NCI-H526 treated with DMSO at 0.1 percent for 48 hours (cell line): ENCODE data around the gene TIGAR.

Experiments used
- DNase-seq: peaks from one replicate; lab custom pipeline; 2025; lab: John Stamatoyannopoulos, UW

The TIGAR gene, protein sequence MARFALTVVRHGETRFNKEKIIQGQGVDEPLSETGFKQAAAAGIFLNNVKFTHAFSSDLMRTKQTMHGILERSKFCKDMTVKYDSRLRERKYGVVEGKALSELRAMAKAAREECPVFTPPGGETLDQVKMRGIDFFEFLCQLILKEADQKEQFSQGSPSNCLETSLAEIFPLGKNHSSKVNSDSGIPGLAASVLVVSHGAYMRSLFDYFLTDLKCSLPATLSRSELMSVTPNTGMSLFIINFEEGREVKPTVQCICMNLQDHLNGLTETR

DNA sequence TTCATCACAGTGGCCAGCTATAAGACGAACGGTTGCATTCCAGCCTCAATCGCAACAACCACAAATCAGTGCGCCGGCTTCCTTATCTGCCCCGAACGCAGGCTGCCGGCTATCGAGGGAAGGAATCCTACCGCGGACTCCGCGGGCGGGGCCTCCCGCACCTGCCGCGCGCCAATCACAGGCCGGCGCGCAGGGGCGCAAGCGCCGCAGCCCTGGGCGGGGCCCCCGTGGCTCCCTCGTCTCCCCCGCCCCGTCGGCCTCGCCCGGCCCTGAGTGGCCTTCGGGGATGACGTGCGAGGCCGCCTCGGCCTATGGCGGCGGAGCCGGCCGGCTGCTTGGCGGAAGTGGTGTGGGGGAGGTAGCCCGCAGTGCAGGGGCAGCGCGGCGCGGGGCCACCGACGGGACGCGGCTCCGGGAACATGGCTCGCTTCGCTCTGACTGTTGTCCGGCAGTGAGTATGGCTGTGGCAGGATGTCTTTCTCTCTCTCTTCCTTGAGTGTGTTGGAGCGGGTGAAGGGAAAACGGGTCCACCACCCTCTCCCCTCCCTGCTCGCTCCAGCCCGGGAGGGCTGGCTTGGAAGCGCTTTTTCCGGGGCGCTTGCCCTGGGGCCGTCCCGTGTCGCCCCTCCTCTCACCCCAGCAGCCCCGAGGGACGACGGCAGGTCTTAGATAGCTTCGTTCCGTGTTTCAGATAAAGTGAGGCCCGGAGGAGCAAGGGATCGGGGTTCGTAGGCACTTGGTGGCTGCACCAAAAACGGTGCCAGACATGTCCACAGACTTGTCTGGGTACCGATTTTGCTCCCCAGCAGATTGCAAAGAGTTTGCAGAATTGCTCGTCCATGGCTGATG, at the start of gene TIGAR:
Gene TIGAR (plus strand): TSS at position 361 of the 849 bp plus-strand sequence. CDS start 59 bp downstream, at position 420.
- peak; percentile 80 for DNase-seq

DNA sequence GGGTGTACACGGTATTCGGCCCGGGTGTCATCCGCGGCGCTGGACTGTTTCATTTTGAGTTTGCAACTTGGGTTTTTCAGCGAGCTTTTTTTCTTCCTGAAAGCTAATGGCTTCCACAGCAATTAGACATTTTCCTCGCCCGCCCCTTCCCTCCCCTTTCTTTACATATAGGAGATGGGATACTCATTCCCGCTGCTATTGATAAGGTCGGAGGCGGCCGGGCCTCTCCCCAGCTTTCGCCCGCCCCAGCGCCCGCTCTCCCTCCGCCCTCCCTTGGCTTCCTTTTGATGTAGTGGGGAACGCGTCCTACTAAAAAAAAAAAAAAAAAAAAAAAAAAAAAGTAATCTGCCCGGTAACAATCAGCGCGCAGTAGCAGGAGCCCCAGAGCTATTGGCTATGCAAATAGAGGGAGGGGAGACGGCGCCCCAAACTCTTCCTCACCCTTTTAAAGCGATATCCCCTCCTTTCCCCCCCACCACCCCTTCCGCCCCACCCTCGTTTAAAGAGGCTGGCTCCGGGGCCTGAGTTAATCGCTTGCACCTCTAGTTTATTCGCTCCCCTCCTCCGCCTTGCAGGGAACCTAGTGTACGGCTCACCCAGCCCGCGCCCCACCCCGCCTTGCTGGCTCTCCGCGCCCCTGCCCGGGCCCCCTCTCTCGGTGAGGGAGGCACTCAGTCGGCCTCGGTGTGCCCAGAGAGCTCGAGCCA, 49.1 kb upstream of the TIGAR start:
- DNase-seq: no peak

GRCh38 chr12:4272424-4273272, 48.4 kb upstream of the TIGAR start:
- DNase-seq: no peak

DNA sequence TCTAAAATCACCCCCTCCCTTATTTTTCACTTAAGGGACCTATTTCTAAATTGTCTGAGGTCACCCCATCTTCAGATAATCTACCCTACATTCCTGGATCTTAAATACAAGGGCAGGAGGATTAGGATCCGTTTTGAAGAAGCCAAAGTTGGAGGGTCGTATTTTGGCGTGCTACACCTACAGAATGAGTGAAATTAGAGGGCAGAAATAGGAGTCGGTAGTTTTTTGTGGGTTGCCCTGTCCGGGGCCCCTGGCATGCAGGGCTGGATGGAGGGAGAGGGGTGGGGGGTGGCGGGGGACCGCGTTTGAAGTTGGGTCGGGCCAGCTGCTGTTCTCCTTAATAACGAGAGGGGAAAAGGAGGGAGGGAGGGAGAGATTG, 47.8 kb upstream of the TIGAR start:
- DNase-seq: no peak

DNA sequence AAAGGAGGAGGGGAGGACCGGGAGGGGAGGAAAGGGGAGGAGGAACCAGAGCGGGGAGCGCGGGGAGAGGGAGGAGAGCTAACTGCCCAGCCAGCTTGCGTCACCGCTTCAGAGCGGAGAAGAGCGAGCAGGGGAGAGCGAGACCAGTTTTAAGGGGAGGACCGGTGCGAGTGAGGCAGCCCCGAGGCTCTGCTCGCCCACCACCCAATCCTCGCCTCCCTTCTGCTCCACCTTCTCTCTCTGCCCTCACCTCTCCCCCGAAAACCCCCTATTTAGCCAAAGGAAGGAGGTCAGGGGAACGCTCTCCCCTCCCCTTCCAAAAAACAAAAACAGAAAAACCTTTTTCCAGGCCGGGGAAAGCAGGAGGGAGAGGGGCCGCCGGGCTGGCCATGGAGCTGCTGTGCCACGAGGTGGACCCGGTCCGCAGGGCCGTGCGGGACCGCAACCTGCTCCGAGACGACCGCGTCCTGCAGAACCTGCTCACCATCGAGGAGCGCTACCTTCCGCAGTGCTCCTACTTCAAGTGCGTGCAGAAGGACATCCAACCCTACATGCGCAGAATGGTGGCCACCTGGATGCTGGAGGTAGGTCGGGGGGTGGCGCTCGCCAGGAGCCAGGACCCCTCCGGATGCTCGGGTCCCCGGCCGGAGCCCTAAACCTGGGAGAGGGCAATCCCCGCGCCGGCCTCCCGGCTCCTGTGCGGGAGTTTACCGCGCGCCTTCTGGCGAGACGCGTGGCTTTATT, 47.2 kb upstream of the TIGAR start, which contains the start of gene CCND2:
Gene CCND2 (plus strand): TSS at position 111 of the 744 bp plus-strand sequence. CDS start 279 bp downstream, at position 390.
- no peak for DNase-seq

DNA sequence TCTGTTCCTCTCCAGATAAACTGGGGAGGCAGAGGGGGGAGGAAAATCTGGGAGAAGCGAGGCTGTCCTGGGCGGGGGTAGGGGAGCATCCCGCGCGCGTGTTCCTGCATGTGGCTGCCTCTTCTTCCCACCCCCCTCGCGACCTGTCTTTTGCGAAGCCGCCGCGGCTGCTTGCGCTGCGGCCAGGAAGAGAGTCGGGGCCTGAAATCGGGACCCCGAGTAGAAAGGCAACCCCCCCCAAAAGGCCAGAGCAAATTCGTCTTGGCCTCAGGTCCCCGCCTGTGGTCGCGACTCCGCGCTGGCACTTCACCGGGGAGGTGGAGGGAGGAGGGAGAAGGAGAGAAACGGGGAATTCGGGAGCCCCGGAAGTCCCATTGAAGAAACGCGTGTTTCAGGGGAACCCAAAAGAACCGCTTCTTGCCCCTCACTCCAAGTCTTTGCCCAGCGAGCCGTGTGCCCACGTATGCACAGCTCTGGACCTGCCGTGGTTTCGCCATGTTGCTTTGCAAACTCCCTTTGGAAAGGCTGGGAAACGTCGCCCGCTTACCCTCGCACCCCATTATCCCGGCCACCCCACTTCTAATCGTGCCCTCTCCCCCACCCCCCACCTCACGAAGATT, 46.5 kb upstream of the TIGAR start:
- DNase-seq: no peak

DNA sequence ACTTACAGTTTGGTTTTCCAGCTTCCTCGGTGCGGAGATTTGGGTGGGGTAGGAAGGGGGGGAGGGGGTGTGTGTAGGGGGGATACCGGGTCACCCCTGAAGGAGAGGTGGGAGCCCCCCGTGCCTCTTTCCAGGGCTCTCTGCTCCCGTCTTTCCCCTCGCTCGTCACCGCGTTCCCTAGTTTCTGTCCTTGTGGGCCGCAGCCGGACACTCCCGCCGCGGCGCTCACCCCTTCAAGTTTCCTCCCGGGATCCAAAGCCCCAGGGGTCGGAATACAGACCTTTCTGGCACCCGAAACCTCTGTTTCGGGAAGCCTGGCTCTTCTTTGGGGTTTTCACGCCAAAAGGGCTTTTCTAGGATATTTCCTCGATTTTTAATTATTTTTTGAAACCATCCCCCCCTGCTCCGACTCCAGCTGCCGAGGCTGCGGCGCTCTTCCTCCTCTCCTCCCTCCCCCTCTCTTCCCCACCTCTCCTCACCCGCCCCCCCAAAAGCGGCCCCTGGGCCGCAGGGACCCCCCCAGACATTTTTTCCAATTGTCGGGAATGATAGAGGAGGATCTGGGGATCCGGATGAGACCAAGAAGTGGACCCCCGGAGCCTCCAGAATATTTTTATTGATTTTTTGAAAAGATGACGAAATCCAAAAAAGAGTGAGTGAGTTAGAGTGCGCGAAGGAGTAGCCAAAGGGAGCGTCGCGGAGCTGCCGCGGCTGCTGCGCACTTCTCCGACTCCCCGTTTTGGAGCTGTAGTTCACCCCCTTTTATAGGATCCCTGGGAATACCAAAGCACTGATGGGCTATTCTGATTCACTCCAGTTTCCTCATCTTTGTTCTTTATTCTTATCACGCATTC, 45.8 kb upstream of the TIGAR start:
- no peak for DNase-seq

DNA sequence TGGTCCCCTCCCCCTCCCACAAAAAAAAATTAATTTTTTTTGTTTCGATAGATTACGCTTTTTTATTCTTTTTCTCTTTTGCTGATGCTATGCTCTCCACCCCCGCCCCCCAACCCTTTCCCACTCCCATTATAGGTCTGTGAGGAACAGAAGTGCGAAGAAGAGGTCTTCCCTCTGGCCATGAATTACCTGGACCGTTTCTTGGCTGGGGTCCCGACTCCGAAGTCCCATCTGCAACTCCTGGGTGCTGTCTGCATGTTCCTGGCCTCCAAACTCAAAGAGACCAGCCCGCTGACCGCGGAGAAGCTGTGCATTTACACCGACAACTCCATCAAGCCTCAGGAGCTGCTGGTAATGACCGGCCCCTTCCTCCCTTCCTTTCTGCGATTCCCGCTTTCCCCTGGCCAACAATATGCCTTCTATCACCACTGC, 45.1 kb upstream of the TIGAR start:
- no peak for DNase-seq

DNA sequence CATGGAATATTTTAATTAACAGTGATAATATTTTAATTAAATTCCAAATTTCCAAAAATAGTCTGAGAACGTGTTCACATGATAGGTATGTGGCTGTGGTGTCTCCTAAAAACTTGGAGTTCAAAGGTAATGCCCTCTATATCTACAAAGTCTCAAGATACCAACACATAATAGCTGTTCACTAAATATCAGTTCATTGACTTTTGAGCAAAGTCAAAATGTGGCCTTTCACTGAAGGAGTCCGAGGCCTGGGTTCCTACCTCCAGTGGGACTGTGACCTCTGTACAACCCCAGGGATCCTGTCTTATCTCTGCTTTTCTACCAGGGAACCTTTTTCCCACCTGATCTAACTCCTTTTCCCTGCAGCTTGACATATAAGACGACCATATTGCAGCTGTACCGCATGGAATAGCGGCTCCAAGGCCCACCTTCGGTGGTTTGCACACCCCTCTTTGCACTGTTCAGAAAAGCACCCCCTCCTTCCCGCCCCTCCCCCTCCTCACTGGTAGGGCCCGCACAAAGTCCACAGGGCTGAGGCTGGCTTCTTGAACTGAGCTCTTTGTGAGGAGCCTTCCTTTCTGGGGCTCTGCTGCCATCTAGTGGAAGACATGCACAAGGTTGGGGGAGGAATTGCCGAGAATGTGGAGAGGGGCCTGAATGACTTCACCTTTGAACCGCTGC, 44.3 kb upstream of the TIGAR start:
- DNase-seq: peak; percentile 63

- DNase-seq: no peak
These were observed 43.8 kb upstream of the TIGAR start for GRCh38 chr12:4277205-4277543.

- no peak for DNase-seq
These were observed 43.2 kb upstream of the TIGAR start for GRCh38 chr12:4277857-4278256.

- no peak for DNase-seq
These were observed 42.5 kb upstream of the TIGAR start for GRCh38 chr12:4278329-4279197.

DNA sequence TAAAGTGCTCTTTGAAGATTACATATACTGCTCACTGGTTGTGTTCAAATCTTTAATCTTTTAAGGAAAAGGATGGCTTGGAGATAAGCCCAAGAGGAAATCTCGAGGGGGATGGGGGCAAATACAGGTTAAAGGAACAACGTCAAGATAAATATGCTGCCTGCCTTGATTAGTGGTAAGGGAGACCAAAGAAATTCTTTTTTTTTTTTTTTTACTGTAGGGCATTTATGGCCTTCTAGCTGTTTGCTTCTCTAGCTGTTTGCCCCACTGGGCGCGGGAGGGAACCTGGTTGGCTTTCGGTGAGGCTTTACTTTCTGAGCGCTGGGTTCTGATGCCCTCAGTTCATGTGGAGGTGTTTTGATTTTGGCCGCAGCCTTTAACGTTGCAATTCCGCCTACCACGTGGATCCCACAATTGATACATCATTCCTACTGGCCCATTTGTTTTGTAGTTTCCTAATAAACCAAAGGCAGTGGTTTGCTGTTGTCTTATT, 41.8 kb upstream of the TIGAR start:
- DNase-seq: no peak

GRCh38 chr12:4280351-4281163, 40.5 kb upstream of the TIGAR start:
- no peak for DNase-seq

DNA sequence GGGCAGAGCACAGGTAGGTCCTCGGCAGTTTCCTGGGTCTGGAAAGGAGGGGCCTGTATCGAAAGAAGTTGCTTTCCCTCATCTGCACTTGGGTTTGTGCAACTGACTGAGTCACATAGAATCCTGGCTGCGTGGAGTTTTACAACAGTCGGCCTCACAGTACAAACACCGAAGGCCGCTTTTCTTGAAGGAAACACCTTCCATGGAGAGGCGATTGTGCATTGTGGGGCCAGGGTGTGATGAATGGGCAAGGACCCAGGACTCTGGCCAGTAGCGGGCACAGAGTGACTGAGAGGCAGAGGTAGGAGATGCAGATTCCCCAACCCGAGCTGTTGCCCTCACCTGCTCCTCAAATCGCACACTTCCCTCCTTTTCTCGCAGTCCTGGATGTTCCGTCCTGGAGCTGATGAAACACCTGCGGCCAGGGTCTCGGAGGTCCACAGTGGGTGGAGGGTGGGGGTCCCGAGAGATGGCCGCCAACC, 39.8 kb upstream of the TIGAR start:
- no peak for DNase-seq

DNA sequence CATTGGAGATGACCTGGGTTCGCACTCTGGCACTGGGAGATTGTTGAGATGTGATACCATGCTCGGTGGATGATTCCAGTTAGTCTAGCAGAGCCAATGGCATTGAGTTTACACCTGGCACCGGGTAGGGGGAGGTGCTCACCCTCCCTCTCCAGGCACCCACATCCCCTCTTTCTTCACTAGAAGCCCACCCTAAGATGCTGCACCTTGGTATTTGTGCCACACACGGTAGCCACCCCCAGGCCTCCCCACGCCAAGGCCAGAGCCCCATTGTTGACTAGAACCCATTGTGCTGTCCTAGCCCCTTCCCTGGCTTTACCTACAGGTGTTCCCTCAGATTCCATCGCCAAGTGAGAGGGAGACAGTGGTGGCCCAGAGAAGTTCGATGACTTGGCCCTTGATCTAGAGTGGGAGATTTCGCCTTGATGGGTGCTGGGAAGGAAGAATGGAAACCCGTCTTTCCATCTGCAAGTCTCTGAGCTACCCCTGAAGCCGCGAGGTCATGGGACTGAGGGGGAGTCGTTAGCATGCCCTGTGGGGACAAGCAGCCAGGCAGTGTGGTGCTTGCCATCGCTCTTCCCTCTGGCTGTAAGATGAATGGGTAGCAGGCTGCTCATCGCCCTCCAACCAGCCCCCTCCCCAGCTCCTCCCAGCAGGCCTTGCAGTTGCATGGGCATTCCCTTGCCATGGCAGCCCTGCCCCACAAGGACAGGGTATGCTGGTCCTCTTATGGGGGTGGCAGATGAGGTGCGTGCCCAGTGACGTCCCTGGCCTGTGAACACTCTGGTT, 38.7 kb upstream of the TIGAR start:
- no peak for DNase-seq
